B cell (primary cell): ENCODE measurements around the gene L3HYPDH. TPM values are rescaled to one million over a fixed set of nuclear protein-coding genes. Genes with fewer than 3 reads are reported as not detected.

Experiments used
- ATAC-seq: fragments of 200-7000 bp; cut with Tn5 transposase; one replicate; pipeline ENCODE4 v1.10.0; 2021; ENCODE audit warnings: low read depth, mild to moderate bottlenecking, moderate number of reproducible peaks, moderate library complexity
- CTCF ChIA-PET: fragments of 350-600 bp; sonication (Branson Sonifier 250); formaldehyde crosslinking; loops from one replicate; lab custom pipeline; 2021; ENCODE audit warnings: antibody characterized with exemption, inconsistent platforms; lab: Charles Lee
- POLR2A ChIA-PET: fragments of 350-600 bp; sonication (Branson Sonifier 250); formaldehyde crosslinking; loops from one replicate; lab custom pipeline; 2021; ENCODE audit warnings: antibody characterized with exemption; lab: Charles Lee
- DNase-seq: peaks from one replicate; pipeline ENCODE4 v3.0.0; 2013
- H2AFZ ChIP-seq: 2 replicates; pipeline ENCODE4 v1.6.1; 2012; ENCODE audit warnings: mild to moderate bottlenecking, low read depth, low read length; ENCODE audit not compliant: insufficient read depth, poor library complexity, severe bottlenecking
- H3K27ac ChIP-seq, 2 donors: 1 replicate in 1 of 2; 2 replicates in 1 of 2; pipeline ENCODE4 v1.5.1; 2012 to 2013; ENCODE audit warnings: low read length in 2 of 2, mild to moderate bottlenecking in 2 of 2, moderate library complexity in 1 of 2
- H3K27me3 ChIP-seq, 4 experiments: fragments of 200-600 bp in 1 of 4; sonication (generic) in 1 of 4; replicated peaks in 1 of 4; 1 replicate in 2 of 4; 2 replicates in 2 of 4; pipeline versions ENCODE4 v1.6.1 to v1.7.0; 2013 to 2016; ENCODE audit warnings: low read length in 3 of 4, mild to moderate bottlenecking in 2 of 4, mixed read lengths in 1 of 4, moderate library complexity in 1 of 4; ENCODE audit not compliant: insufficient read depth in 4 of 4, control insufficient read depth in 3 of 4; ENCODE audit errors: control extremely low read depth in 1 of 4
- H3K36me3 ChIP-seq, 2 experiments: replicated peaks in 1 of 2; 1 replicate in 1 of 2; 2 replicates in 1 of 2; pipeline versions ENCODE4 v1.6.1 to v1.7.1; 2013; ENCODE audit warnings: low read length in 1 of 2; ENCODE audit not compliant: insufficient read depth in 2 of 2, control insufficient read depth in 1 of 2; ENCODE audit errors: control extremely low read depth in 1 of 2, extremely low read depth in 1 of 2
- H3K4me1 ChIP-seq, 2 donors: fragments of 200-600 bp in 1 of 2; sonication (generic) in 1 of 2; 1 replicate in 1 of 2; 2 replicates in 1 of 2; pipeline versions ENCODE4 v1.5.1 to v1.6.1; 2013 to 2017; ENCODE audit warnings: low read length in 2 of 2; ENCODE audit not compliant: control insufficient read depth in 2 of 2, insufficient read depth in 2 of 2
- H3K4me2 ChIP-seq: replicated peaks from 2 replicates; pipeline ENCODE3; 2012; ENCODE audit warnings: mild to moderate bottlenecking, low read depth, low read length; ENCODE audit not compliant: poor library complexity, severe bottlenecking
- H3K4me3 ChIP-seq, 5 experiments: fragments of 200-600 bp in 1 of 5; sonication (generic) in 1 of 5; 1 replicate in 3 of 5; 2 replicates in 2 of 5; pipeline versions ENCODE4 v1.5.1 to v1.7.0; 2011 to 2016; ENCODE audit warnings: low read length in 4 of 5, mild to moderate bottlenecking in 4 of 5, low read depth in 2 of 5, control low read depth in 1 of 5, moderate library complexity in 1 of 5; ENCODE audit not compliant: insufficient read depth in 1 of 5; ENCODE audit errors: control extremely low read depth in 1 of 5, extremely low read depth in 1 of 5
- H3K79me2 ChIP-seq: fragments of 200-600 bp; sonication (generic); one replicate; pipeline ENCODE4 v1.6.0; 2016; ENCODE audit warnings: low read length; ENCODE audit not compliant: control insufficient read depth, insufficient read depth
- H3K9ac ChIP-seq: fragments of 200-600 bp; sonication (generic); 2 replicates; pipeline ENCODE4 v1.6.1; 2017; ENCODE audit warnings: mild to moderate bottlenecking, low read length, moderate library complexity
- H3K9me3 ChIP-seq, 3 donors: one replicate each; pipeline versions ENCODE4 v1.6.1 to v1.7.1; 2013; ENCODE audit warnings: low read length in 2 of 3; ENCODE audit not compliant: control insufficient read depth in 2 of 3, insufficient read depth in 1 of 3; ENCODE audit errors: control extremely low read depth in 1 of 3
- H4K20me1 ChIP-seq: 2 replicates; pipeline ENCODE4 v1.6.0; 2012; ENCODE audit warnings: mild to moderate bottlenecking, low read length; ENCODE audit not compliant: insufficient read depth, control insufficient read depth, poor library complexity, severe bottlenecking
- H3K27ac Mint-ChIP-seq: one replicate; pipeline ENCODE4 v1.8.0; 2021; ENCODE audit warnings: mixed read lengths
- H3K27me3 Mint-ChIP-seq: one replicate; pipeline ENCODE4 v1.8.0; 2021; ENCODE audit warnings: mixed read lengths
- H3K4me1 Mint-ChIP-seq: one replicate; pipeline ENCODE4 v1.8.0; 2021; ENCODE audit warnings: mixed read lengths
- H3K4me3 Mint-ChIP-seq: one replicate; pipeline ENCODE4 v1.8.0; 2021; ENCODE audit warnings: mixed read lengths
- H3K9me3 Mint-ChIP-seq: one replicate; pipeline ENCODE4 v1.8.0; 2022; ENCODE audit warnings: mixed read lengths; ENCODE audit not compliant: insufficient read depth
- CTCF ChIP-seq: fragments of 200-600 bp; IDR thresholded peaks from one replicate; pipeline ENCODE4 v1.8.0; 2022; ENCODE audit warnings: antibody characterized with exemption, mild to moderate bottlenecking
- EZH2 ChIP-seq: IDR thresholded peaks from 2 replicates; pipeline ENCODE4 v1.6.1; 2012; ENCODE audit warnings: borderline replicate concordance, low read depth, mild to moderate bottlenecking, moderate library complexity, low read length; ENCODE audit not compliant: insufficient read depth, poor library complexity, severe bottlenecking
- WGBS: methylation state at CpG from one replicate; pipeline ENCODE4 v1.1.5; 2013; ENCODE audit warnings: missing lambda C conversion rate; ENCODE audit not compliant: insufficient coverage; 5-methylcytosine and 5-hydroxymethylcytosine counted together
- intact Hi-C: fragments of 100-400 bp; cut with micrococcal nuclease; formaldehyde crosslinking; loops from one replicate; pipeline ENCODE4 v1.10.0; 2022
- polyA plus RNA-seq: library from polyadenylated mRNA; depleted of rRNA; stranded (reverse); fragments of >200 nt; gene quantifications from 2 replicates; pipeline ENCODE4 v1.2.3, GENCODE V29; 2012
- total RNA-seq, 2 donors: library from RNA; stranded (reverse); fragments of 120-200 nt in 1 of 2; gene quantifications; 1 replicate in 1 of 2; 2 replicates in 1 of 2; pipeline versions ENCODE4 v1.2.3 to v1.2.4, GENCODE V29; 2013 to 2022

The L3HYPDH gene
- total and polyA plus RNA-seq, 2 donors (not counting 1 experiment from before 2014, with no cell fraction given): 74.5 to 126 TPM

- CTCF ChIA-PET: interaction anchor here (1.0 to 2.5 kb wide), 2 partner anchors 8 to 307 kb away, joined by 3 to 8 read pairs; no protein-coding TSS in a partner anchor
- no peak overlapping the region for H3K4me3 ChIP-seq
- H2AFZ ChIP-seq: no peak overlapping the region
Observed at GRCh38 chr14:59435987-59436386, 48.2 kb downstream of the L3HYPDH start.

GRCh38 chr14:59435101-59435500 is 49.1 kb downstream of the L3HYPDH start:
- no peak overlapping the region for H3K27ac Mint-ChIP-seq
- no peak for ATAC-seq
- H3K4me3 ChIP-seq: no peak overlapping the region
- intact Hi-C loops: no loop called here
- no peak overlapping the region for H3K27ac ChIP-seq
- no peak for TF ChIP-seq EZH2
- no peak for TF ChIP-seq CTCF
- no peaks in the 10 kb centered on the region for H3K4me1 ChIP-seq
- no peaks in the 10 kb centered on the region for H3K79me2 ChIP-seq
- DNase-seq: no peak
- peaks cover 2% of the 10 kb centered on the region for H3K4me1 Mint-ChIP-seq
- no CpG with 5 or more reads among the region's 3 CpGs for WGBS
- no peaks in the 10 kb centered on the region for H3K36me3 ChIP-seq
- no peak overlapping the region for H2AFZ ChIP-seq
- no peak overlapping the region for H3K4me2 ChIP-seq
- H3K9ac ChIP-seq: no peak overlapping the region
- ChIA-PET POLR2A (no interaction called here), CTCF (interaction anchor here (0.7 to 2.5 kb wide), 2 partner anchors 9 to 306 kb away, joined by 3 to 8 read pairs; no protein-coding TSS in a partner anchor)
- H3K9me3 Mint-ChIP-seq: no peaks in the 10 kb centered on the region
- H3K27me3 ChIP-seq: no peaks in the 10 kb centered on the region
- no peaks in the 10 kb centered on the region for H3K9me3 ChIP-seq
- H3K27me3 Mint-ChIP-seq: no peaks in the 10 kb centered on the region
- no peak overlapping the region for H3K4me3 Mint-ChIP-seq
- no peaks in the 10 kb centered on the region for H4K20me1 ChIP-seq

More at GRCh38 chr14:59435987-59436386, 48.2 kb downstream of the L3HYPDH start:
- H4K20me1 ChIP-seq: no peaks in the 10 kb centered on the region
- no peaks in the 10 kb centered on the region for H3K36me3 ChIP-seq
- Mint-ChIP-seq H3K4me3 (no peak overlapping the region), H3K27ac (no peak overlapping the region), H3K4me1 (peaks cover 2% of the 10 kb centered on the region), H3K9me3 (no peaks in the 10 kb centered on the region), H3K27me3 (no peaks in the 10 kb centered on the region)
- H3K79me2 ChIP-seq: no peaks in the 10 kb centered on the region
- H3K9me3 ChIP-seq: no peaks in the 10 kb centered on the region
- H3K27ac ChIP-seq: no peak overlapping the region
- no peak overlapping the region for H3K9ac ChIP-seq
- 50% methylated on average over 1 of the region's 1 CpG for WGBS
- H3K4me2 ChIP-seq: no peak overlapping the region
- no peak for TF ChIP-seq CTCF
- no peak for TF ChIP-seq EZH2
- DNase-seq: no peak
- intact Hi-C loops: no loop called here
- H3K27me3 ChIP-seq: no peaks in the 10 kb centered on the region
- H3K4me1 ChIP-seq: no peaks in the 10 kb centered on the region
- POLR2A ChIA-PET: no interaction called here
- ATAC-seq: no peak
